ENCODE measurements around the gene TBCD.

The TBCD gene

DNA sequence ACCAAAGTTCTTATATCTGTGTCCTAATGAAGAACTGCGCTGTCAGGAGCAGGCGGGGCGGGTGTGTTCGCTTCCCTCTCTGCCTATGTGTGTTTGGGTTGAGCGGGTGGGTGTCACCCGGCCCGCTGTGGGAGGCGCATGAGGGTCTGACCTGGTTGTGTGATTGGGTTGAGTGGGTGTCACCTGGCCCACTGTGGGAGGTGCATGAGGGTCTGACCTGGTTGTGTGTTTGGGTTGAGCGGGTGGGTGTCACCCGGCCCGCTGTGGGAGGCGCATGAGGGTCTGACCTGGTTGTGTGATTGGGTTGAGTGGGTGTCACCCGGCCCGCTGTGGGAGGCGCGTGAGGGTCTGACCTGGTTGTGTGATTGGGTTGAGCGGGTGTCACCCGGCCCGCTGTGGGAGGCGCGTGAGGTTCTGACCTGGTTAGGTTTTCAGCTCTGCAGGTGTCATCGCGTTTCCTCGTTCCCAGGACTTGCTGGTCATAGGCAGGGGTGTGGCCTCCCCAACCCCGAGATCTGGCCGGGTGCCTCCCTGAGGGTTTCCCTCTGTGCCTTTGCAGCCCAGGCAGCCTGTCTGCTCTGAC lies 157.5 kb downstream of the TBCD start:
- DNase-seq = no peak

DNA sequence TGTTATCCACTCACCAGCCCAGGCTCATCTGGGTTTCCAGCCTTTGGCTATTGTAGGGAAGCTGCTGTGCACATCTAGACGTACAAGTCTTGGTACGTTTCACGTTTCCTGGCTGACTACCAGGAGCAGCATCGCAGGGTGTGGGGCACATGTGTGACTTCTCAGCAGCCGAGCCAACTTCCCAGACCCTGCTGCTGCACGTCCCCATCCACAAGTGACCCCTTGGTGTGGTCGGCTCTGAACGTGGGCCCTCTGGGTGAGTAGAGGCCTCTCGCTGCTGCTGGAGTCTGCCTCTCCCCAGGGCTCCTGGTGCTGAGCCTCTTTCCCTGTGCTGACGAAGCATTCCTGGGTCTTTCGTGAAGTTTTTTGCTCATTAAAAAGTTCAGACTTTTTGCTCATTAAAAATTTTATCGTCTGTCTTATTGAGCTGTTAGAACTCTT lies 158.2 kb downstream of the TBCD start:
- no peak for DNase-seq

DNA sequence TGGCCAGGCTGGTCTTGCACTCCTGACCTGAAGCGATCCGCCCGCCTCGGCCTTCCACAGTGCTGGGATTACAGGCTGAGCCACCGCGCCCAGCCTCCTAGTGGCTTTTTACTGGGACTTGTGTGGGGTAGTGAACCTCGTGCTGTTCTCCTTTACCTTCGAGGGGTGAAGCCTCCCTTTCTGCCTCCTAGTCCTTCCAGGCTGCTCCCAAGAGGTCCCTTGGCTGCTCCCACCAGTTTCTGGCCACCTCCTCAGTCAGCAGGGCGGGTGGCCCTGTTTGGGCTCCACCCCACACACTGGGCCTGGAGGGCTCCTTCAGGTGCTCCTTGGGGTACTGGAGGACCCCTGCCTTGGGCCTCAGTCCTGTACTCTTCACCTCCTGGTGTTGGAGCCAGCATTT lies 158.9 kb downstream of the TBCD start:
- no peak for DNase-seq

DNA sequence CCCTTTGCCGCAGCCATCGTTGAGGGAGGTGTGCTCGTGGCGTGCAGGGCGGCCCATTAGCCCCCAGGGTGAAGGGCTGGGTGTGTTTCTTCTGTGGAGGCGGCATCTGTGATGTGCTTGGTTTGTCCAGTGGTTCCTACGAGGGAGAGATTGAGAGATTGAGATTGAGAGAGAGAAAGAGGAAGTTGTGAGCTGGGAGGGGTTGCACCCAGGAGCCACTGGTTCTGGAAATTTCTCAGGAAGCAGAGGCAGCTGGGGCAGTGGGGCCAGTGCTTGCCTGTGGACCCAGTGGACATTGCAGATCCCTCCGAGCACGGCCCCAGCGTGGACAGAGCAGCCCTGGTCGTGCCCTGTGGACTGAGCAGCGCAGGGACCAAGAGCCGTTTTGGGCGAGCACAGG lies 160.0 kb downstream of the TBCD start:
- no peak for DNase-seq

DNA sequence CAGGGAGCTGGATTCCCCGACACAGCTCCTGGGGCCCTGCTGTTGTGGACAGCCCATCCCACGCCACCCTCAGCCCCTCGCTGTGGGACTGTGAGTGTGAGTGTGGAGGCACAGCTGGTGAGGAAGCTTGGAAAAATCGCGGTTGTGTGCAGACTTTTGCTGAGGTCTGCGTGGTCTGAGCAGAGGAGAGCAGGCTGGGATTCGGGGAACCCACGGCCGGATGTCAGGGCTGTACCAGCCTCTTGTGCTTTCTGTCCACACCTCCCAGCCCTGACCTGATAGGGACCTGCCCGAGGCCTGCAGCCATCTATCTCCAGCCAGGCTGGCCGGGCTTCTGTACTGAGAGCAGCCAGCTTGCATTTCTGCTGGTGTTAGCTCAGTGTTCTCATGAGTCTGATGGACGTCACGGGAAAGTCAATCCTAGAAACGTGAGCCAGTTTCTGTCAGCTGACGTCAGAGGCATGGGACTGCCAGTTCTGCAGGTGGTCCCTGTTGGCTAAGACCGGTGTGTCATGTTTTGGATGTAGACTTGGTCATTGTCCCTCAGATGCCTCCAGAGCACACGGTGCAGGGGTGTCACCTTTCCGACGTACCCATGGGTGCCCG lies 160.7 kb downstream of the TBCD start:
- DNase-seq = no peak

DNA sequence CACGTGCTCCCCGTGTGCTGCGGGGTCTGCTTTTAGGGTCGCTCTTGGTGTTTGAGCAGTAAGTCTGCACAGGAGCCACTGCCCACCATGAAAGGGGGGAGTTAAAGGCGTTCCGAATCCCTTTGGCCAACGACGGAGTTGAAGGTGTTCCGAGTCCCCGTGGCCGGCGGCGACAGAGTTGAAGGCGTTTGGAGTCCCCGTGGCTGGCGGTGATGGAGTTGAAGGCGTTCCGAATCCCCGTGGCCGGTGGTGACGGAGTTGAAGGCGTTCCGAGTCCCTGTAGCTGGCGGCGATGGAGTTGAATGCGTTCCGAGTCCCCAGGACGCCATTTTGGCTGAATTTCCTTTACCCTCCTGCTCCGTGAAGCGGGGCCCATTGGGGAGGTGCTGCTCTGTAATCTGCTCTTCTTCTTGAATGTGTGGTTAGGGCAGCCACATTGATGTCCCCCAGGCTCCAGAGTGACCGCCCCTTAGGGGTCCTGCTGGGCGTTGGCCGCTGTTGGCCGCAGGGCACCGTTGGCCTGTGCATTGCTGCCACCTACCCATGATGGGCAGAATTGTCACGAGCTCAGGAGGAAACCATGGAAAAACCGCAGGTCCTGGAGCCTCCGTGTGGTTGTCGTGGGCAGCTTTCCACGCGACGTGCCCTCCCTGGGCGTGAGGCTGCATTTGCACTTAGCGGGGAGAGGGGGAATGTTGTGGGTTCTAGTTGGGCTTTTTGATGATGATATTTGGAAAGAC lies 161.6 kb downstream of the TBCD start:
- no peak for DNase-seq

DNA sequence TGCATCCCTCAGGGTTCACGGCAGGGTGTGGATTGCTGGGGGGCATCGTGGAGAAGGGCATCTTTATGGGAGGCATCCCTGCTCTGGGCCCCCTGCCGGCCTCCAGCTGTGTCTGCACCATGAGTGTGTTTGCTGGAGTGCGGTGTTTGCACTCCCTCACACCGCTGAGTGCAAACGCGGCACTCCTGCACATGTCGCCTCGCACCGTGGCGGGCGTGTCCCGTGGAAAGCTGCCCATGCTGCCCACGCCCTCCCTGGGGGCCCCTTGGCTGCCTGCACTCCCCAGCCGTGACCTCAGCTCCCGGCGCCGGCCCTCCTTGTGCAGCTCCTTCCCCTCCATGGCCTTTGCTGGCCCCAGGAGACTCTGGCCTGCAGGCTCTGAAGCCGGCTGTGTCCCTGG lies 162.5 kb downstream of the TBCD start:
- DNase-seq = no peak

DNA sequence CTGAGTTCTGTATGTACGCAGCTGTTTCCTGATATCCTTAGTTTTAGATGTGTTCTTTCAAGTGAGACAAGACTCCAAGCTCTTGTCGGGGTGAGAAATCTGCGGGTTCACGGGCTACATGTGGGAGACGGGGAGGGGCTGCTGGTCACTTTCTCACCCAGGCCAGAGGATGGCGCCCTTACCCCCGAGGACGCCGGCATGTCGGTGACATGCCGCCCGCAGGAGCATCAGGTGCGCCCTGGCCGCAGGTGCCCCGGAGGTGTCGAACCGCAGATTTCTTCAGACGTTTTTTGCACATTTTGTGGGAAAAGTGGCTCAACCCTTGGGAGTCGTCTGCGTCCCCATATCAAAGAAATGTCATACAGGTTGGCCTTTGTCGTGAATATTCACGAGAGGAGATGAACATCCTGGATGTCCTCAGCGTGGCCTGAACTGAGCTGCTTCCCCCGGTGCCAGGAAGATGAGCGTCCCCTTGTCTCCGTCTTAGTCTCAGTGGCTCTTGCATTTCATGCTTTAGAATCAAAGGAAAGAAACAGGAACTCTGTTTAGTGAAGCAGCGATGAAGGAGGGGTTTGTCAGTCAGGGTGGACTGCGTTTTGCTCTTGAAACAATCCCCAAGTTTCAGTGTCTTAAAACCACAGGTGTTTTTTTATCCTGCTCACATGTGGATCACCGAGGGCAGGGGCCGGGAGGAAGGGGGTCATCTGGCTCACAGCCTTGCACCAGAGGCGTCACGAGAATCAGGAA lies 163.3 kb downstream of the TBCD start:
- DNase-seq = no peak

DNA sequence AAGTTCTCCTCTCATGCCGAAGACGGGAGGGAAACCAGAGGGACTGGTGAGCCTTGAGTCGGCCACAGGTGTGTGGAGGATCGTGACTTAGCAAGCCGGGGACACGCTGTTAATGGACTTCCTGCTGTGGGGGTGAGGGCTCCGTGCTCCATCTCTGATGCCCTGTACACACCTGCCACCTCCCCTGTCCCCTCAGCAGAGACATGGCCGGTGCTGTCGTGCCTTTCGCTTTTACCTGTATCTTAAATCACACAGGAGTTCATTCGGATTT lies 163.8 kb downstream of the TBCD start:
- no peak for DNase-seq

DNA sequence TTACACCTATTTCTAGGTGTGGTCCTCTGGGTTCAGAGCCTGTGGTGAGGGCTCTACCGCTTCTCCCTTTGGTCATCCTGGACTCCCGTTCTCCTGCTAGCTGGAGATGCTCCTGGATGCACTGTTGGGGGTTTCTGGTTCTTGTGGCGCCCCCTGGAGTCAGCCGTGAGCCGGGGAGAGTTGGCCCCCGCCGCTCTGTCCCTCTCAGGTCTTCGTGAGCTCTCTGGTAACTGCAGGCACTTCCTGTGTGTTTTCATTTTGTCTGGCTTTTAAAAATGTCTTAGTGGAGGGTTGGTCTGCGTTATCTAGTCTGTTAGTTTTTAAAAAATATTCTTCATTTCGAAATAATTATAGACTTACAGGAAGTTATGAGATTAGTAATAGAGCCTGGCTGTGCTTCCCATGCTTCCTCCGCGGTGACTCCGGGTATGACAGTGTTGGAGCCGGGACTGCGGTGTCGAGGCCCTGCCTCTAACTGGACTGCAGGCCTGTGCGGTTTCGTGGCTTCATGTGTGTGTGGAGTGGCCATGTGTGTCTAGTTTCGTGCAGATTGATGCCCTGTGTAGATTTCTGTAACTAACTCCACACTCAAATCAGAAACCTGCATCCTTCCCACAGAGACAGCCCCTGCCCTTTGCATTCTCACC lies 166.0 kb downstream of the TBCD start:
- no peak for DNase-seq

DNA sequence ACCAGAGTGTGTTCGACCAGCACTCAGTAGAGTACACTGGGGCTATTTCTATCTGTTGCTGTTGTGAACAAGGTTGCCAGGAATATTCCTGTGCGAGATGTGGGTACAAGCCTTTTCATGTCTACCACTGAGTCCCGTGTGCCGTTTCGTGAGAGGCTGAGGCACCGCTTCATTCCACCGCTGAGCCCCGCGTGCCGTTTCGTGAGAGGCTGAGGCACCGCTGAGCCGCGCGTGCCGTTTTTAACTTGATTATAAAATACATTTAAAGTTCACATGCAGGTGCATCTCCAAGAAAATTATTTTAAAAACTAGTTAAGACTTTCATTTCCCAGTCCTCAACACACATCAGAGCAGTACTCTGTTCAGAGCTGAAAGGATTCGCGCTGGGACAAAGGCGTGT lies 166.6 kb downstream of the TBCD start:
- no peak for DNase-seq

DNA sequence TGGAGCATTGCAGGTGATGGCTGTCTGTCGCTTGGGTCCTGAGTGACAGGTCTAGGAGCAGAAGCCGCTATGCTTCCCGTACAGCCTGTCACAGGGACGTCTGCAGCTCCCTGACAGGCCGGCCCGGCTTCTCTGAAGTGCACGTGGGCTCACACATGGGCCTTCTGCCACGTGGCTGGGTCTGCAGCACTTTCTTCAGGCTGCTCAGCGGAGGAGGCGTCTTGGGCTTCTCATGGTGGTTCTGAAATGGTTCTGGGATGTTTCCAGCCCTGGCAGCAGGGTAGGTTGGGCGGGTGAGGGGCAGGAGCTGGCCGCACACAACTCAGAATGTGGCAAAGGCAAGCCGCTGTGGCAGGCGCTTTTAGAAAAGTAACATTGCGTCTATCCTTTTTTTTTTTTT lies 168.3 kb downstream of the TBCD start:
- no peak for DNase-seq

DNA sequence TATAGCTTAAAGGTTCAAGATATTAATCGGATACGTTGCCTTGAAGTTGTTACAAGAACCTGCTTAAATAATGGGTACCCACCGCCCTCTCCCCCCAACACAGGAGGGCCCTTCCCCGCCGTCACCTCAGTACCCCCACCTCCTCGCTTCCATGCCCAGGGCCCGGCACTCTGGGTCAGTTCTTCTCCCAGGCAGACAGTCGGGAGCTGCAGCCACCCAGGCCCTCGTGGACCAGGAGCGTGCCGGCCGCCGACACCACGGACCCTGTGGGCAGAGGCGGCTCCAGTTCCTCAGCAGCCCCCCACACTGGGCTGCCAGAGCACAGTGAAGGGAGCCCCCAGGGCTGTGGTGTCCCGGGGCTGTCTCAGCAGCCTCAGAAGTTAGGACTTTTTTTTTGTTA lies 168.8 kb downstream of the TBCD start:
- DNase-seq = no peak

DNA sequence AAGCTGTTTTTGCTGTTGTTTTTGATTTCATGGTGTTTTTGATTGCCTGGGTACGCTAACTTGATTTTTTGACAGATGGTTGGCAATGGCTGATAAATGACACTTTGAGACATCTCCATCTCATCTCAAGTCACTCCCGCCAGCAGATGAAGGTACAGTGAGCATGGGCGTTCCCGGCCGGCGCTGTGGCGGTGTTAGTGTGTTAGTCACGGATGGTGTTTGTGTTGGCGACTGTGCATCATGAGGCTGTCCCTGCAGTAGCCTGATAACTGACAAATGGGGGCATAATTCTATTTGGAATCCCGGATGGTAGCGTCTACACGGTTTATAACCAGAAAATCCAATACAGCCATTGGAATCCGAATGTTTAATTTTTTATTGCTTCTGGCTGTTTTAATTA lies 169.6 kb downstream of the TBCD start:
- no peak for DNase-seq

DNA sequence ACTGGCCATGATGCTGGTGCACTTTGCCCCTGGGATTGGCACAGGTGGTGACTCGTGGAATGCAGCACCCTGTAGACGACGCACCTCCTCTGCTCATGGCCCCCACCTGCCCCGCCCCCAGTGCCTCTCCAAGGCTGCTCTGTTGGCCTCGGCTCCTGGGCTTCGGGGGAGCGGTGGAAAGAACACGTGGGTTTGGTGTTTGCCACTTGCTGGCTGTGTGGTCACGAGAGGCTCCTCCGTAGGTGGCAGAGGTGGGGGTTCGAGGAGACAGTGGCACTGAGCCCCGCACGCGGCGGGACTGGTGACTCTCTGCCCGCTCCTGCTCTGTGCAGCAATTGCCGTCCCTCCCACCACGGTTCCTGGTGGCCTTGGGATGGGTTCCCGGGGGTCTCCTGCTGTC lies 170.8 kb downstream of the TBCD start:
- DNase-seq = no peak

DNA sequence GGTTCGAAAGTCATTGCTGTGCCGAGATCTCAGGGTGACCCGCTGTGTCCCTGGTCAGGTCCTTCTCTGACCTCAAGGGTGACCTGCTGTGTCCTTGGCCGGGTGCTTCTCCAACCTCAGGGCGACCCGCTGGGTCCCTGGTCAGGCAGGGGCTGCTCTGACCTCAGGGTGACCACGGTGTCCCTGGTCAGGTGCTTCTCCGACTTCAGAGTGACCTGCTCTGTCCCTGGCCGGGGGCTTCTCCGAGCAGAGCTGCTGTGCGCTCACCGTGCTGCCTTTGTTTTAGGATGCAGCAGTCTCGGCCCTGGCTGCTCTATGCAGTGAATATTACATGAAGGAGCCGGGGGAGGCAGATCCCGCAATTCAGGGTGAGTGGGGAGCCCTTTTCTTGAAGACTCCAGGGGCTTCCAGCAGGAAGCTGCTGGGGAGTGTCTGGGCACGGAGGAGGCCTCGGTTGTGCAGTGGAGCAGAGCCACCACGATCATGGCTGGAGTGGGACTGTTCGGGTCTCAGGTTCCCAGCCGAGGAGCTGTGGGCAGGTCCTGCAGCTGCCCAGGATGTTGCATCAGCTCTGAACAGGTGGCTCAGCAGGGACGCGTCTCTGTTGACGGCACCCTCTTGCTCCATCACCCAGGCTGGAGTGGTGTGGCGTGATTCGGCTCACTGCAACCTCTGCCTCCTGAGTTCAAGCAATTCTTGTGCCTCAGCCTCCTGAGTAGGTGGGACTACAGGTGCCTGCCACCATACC lies 171.7 kb downstream of the TBCD start:
- DNase-seq = no peak

DNA sequence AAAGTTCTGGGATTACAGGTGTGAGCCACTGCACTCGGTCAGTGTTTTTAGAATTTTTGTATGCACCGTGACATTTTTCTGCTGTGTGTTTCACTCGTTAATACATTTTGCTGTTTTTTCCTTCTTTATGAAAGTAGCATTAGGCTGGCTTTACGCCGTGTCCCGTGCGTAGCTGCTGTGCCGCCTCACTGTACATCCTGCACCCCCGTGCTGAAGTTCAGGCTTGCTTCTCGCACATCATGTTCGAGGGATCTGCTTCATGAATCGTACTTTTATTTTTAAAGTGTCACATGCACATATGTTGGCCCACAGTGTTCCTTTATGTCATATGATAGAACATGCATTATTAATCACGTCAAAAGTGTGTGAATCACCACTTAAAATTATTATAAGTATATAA lies 172.3 kb downstream of the TBCD start:
- no peak for DNase-seq

DNA sequence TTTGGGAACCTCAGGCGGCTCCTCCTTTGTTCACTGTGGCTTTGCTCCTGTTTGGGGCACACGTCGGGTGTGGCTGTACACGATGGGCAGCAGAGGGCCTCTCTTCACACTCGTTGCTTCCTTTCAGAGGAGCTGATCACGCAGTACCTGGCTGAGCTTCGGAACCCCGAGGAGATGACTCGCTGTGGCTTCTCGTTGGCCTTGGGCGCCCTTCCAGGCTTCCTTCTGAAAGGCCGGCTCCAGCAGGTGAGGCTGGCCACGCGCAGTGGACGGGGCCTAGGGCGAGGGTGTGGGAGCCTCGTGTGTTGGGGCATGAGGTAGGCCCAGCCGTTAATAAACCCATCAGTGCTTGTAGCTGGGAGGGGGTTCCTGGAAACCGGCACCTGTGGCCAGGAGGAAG lies 172.9 kb downstream of the TBCD start:
- no peak for DNase-seq

DNA sequence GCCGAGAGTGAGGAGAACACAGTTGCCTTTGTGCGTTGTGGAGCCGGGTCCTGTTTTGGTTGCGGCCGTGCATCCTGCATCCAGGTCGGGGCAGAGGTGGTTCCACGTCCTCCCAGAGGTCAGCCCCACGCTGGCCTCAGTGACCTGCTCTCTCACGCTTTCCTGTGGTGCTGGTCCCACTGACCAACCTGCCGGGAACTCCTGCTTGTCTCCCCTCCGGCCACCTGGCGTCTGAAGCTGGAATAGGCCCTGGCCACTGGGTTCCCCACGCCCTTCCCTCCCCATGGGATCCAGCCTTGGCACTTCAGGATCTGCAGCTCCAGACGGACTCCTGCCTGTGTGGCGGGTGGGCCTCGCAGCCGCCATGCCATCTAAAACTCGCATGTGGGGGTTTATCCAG lies 173.5 kb downstream of the TBCD start:
- no peak for DNase-seq

DNA sequence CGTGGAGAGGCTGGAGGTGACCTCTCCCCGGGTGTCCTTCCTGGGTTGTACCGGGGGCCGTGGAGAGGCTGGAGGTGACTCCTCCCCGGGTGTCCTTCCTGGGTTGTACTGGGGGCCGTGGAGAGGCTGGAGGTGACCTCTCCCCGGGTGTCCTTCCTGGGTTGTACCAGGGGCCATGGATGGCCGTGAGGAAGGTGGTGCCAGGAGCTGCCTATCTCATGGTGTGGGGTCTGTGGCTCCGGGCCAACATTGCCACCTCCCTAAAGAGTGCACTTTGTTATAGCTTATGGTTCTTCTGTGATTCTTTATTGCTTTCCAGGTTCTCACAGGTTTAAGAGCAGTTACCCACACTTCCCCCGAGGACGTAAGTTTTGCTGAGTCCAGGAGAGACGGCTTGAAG lies 174.2 kb downstream of the TBCD start:
- no peak for DNase-seq

DNA sequence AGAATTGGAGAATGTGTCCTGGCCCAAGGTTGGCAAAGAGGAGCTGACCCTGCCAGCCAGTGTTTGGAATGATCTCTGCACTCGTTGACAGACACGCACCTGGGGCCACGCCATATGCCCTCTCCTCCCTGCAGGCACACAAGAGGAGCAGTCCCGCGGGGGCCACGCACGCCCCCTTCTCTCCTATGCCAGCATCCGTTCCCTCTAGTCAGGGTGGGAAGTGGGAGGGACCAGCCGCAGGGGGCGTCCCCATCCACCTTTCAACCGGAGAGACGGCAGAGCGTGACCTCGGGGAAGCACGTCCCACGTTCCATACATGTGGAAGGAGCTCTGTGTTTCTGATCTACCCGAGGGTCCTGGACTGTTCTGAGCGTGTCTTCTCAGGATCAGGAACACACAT lies 174.9 kb downstream of the TBCD start:
- DNase-seq = no peak

DNA sequence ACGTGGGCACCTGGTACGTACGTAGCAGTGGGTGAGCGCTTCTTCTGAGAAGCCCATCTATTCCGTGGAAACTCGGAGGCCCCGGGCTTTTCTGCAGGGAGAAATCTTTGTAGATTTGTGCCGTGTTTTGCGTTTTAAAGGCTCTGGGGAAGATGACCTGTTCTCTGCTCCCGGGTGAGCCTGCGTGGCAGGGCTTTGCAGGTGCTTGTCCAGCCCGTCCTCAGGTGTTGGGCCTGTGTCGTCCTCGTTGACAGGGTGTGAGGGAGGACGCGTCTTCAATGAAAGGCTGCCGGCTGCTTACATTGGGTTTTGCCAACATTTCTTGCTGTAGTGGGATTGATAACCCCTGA lies 175.4 kb downstream of the TBCD start:
- DNase-seq = no peak
